HCT116 (cell line): ENCODE results near the gene MCC. TPM values are rescaled to one million over a fixed set of nuclear protein-coding genes. Genes with fewer than 3 reads are reported as not detected.

Experiments used
- ATAC-seq: fragments of 200-7000 bp; cut with Tn5 transposase; 2 replicates; pipeline ENCODE4 v1.9.1; 2020; ENCODE audit warnings: mild to moderate bottlenecking, moderate library complexity
- BruUV-seq: library from RNA; stranded (reverse); fragments of 400-500 nt; replicated peaks from 2 replicates; lab custom pipeline; 2021; lab: Mats Ljungman, UMichigan
- CTCF ChIA-PET: fragments of 300-600 bp; sonication (Branson Sonifier 250); formaldehyde crosslinking; loops from one replicate; lab custom pipeline; 2021; ENCODE audit warnings: antibody characterized with exemption; lab: Charles Lee
- POLR2A ChIA-PET: fragments of 300-600, 350-600 bp; sonication (Branson Sonifier 250); formaldehyde crosslinking; loops from one replicate; lab custom pipeline; 2021; ENCODE audit warnings: antibody characterized with exemption; lab: Charles Lee
- RAD21 ChIA-PET, 2 experiments: fragments of 300-600 bp; sonication (Branson Sonifier 250); formaldehyde crosslinking; loops; one replicate each; lab custom pipeline; 2023; ENCODE audit warnings: low total read pairs in 2 of 2; ENCODE audit not compliant: uncharacterized antibody in 2 of 2, unreplicated experiment in 2 of 2, low non-redundant PET in 1 of 2; lab: Charles Lee
- DNase-seq: peaks from one replicate; pipeline ENCODE4 v3.0.0-alpha.2; 2010; ENCODE audit warnings: low read depth, low spot score
- H2AFZ ChIP-seq: fragments of 200-600 bp; shearing (Covaris generic), sonication (generic); 2 replicates; pipeline ENCODE4 v1.6.1; 2017; ENCODE audit warnings: low read depth, mixed run types, mixed read lengths, antibody characterized with exemption, low read length; ENCODE audit not compliant: poor library complexity, severe bottlenecking
- H3K27ac ChIP-seq: 2 replicates; pipeline ENCODE4 v1.5.1; 2012; ENCODE audit warnings: low read depth, low read length
- H3K27me3 ChIP-seq: fragments of 200-600 bp; sonication (generic); 2 replicates; pipeline ENCODE4 v1.6.1; 2016; ENCODE audit warnings: mixed run types, low read length, mixed read lengths; ENCODE audit not compliant: insufficient read depth
- H3K36me3 ChIP-seq, 2 experiments: fragments of 200-500 bp in 1 of 2; fragments of 200-600 bp in 1 of 2; sonication (Bioruptor generic) in 1 of 2; sonication (generic) in 1 of 2; 2 replicates each; pipeline versions ENCODE4 v1.5.1 to v1.6.1; 2014 to 2016; ENCODE audit warnings: low read length in 2 of 2, inconsistent platforms in 1 of 2, mixed read lengths in 1 of 2, mixed run types in 1 of 2; ENCODE audit not compliant: insufficient read depth in 2 of 2, control insufficient read depth in 1 of 2
- H3K4me1 ChIP-seq, 2 experiments: fragments of 200-600 bp in 1 of 2; sonication (generic) in 1 of 2; 2 replicates each; pipeline versions ENCODE4 v1.5.1 to v1.6.1; 2012 to 2017; ENCODE audit warnings: low read length in 2 of 2, inconsistent platforms in 1 of 2, mild to moderate bottlenecking in 1 of 2, mixed read lengths in 1 of 2, mixed run types in 1 of 2, moderate library complexity in 1 of 2; ENCODE audit not compliant: insufficient read depth in 2 of 2, control insufficient read depth in 1 of 2
- H3K4me2 ChIP-seq: fragments of 200-600 bp; sonication (generic); 2 replicates; pipeline ENCODE4 v1.6.1; 2017; ENCODE audit warnings: mixed run types, low read length, mixed read lengths
- H3K4me3 ChIP-seq, 2 experiments: fragments of 200-600 bp in 1 of 2; sonication (generic) in 1 of 2; replicated peaks in 1 of 2; 2 replicates each; pipeline ENCODE4 v1.5.1; 2011 to 2016; ENCODE audit warnings: low read length in 2 of 2, control low read depth in 1 of 2, low read depth in 1 of 2, mild to moderate bottlenecking in 1 of 2, mixed read lengths in 1 of 2, mixed run types in 1 of 2
- H3K79me2 ChIP-seq: fragments of 200-600 bp; sonication (generic); 2 replicates; pipeline ENCODE4 v1.6.1; 2017; ENCODE audit warnings: mild to moderate bottlenecking, mixed run types, low read length, moderate library complexity, mixed read lengths; ENCODE audit not compliant: insufficient read depth
- H3K9ac ChIP-seq: fragments of 200-600 bp; sonication (generic); 2 replicates; pipeline ENCODE4 v1.6.1; 2016; ENCODE audit warnings: low read length, mixed read lengths
- H3K9me2 ChIP-seq: fragments of 200-600 bp; sonication (generic), shearing (Covaris generic); 2 replicates; pipeline ENCODE4 v1.6.1; 2017; ENCODE audit warnings: mixed run types, mild to moderate bottlenecking, moderate library complexity; ENCODE audit not compliant: insufficient read depth
- H3K9me3 ChIP-seq, 2 experiments: fragments of 200-500 bp in 1 of 2; fragments of 200-600 bp in 1 of 2; sonication (Bioruptor generic) in 1 of 2; sonication (generic) in 1 of 2; 2 replicates each; pipeline ENCODE4 v1.6.1; 2014 to 2017; ENCODE audit warnings: low read length in 2 of 2, mixed read lengths in 2 of 2, inconsistent platforms in 1 of 2, low read depth in 1 of 2, mild to moderate bottlenecking in 1 of 2, mixed run types in 1 of 2, moderate library complexity in 1 of 2; ENCODE audit not compliant: control insufficient read depth in 1 of 2, insufficient read depth in 1 of 2
- H4K20me1 ChIP-seq: fragments of 200-600 bp; sonication (generic), shearing (Covaris generic); 2 replicates; pipeline ENCODE4 v1.6.1; 2017; ENCODE audit warnings: mixed run types, mild to moderate bottlenecking, moderate library complexity; ENCODE audit not compliant: insufficient read depth
- ATF3 ChIP-seq: IDR thresholded peaks from 2 replicates; pipeline ENCODE4 v1.6.1; 2012
- CBX3 ChIP-seq: IDR thresholded peaks from 2 replicates; pipeline ENCODE4 v1.6.1; 2012; ENCODE audit warnings: low read depth
- CTCF ChIP-seq, 3 experiments: fragments of 200-600 bp in 1 of 3; sonication (generic) in 1 of 3; IDR thresholded peaks in 2 of 3; conservative IDR thresholded peaks in 1 of 3; 2 replicates each; pipeline ENCODE4 v1.5.1; 2012 to 2017; ENCODE audit warnings: low read depth in 2 of 3, low read length in 2 of 3, antibody characterized with exemption in 1 of 3, borderline replicate concordance in 1 of 3, control low read depth in 1 of 3, mild to moderate bottlenecking in 1 of 3, mixed read lengths in 1 of 3, mixed run types in 1 of 3, moderate library complexity in 1 of 3; ENCODE audit not compliant: insufficient read depth in 1 of 3
- EGR1 ChIP-seq: IDR thresholded peaks from 2 replicates; pipeline ENCODE4 v1.6.1; 2012; ENCODE audit warnings: low read depth
- ELF1 ChIP-seq: IDR thresholded peaks from 2 replicates; pipeline ENCODE4 v1.6.1; 2012; ENCODE audit warnings: low read depth, borderline replicate concordance
- EZH2 ChIP-seq: fragments of 200-600 bp; sonication (generic); IDR thresholded peaks from 2 replicates; pipeline ENCODE4 v1.6.1; 2017; ENCODE audit warnings: antibody characterized with exemption, mixed run types
- EZH2phosphoT487 ChIP-seq: fragments of 200-600 bp; IDR thresholded peaks from 2 replicates; pipeline ENCODE4 v1.6.1; 2018; ENCODE audit warnings: antibody characterized with exemption, borderline replicate concordance
- FOSL1 ChIP-seq: IDR thresholded peaks from 2 replicates; pipeline ENCODE4 v1.6.1; 2012; ENCODE audit warnings: low read depth
- JUND ChIP-seq: IDR thresholded peaks from 2 replicates; pipeline ENCODE4 v1.6.1; 2012
- MAX ChIP-seq: IDR thresholded peaks from 2 replicates; pipeline ENCODE4 v1.6.1; 2012
- POLR2A ChIP-seq: IDR thresholded peaks from 2 replicates; pipeline ENCODE4 v1.7.0; 2011; ENCODE audit warnings: borderline replicate concordance; ENCODE audit not compliant: insufficient read depth, insufficient read length; ENCODE audit errors: extremely low read depth
- POLR2AphosphoS5 ChIP-seq: IDR thresholded peaks from 2 replicates; pipeline ENCODE4 v1.6.1; 2011; ENCODE audit warnings: mild to moderate bottlenecking, low read depth, low read length, moderate library complexity
- RAD21 ChIP-seq: IDR thresholded peaks from 2 replicates; pipeline ENCODE4 v1.6.1; 2012; ENCODE audit warnings: low read depth, mild to moderate bottlenecking
- REST ChIP-seq: IDR thresholded peaks from 2 replicates; pipeline ENCODE4 v1.6.1; 2012; ENCODE audit warnings: low read depth
- SP1 ChIP-seq: IDR thresholded peaks from 2 replicates; pipeline ENCODE4 v1.6.1; 2012; ENCODE audit warnings: low read depth
- SRF ChIP-seq: IDR thresholded peaks from 2 replicates; pipeline ENCODE4 v1.6.1; 2012; ENCODE audit warnings: low read depth
- YY1 ChIP-seq: IDR thresholded peaks from 2 replicates; pipeline ENCODE4 v1.6.1; 2011; ENCODE audit warnings: low read length, low read depth, moderate library complexity, mild to moderate bottlenecking; ENCODE audit not compliant: insufficient replicate concordance; ENCODE audit errors: extremely low read depth
- ZFX ChIP-seq: fragments of 450-650 bp; IDR thresholded peaks from 2 replicates; pipeline ENCODE4 v1.6.1; 2017
- ZNF274 ChIP-seq: fragments of 200-500 bp; sonication (Bioruptor generic); IDR thresholded peaks from 2 replicates; pipeline ENCODE4 v1.6.1; 2014; ENCODE audit warnings: mild to moderate bottlenecking, low read depth, low read length, inconsistent platforms
- intact Hi-C: fragments of 100-400 bp; cut with micrococcal nuclease; formaldehyde crosslinking; loops from 2 replicates; pipeline ENCODE4 v1.10.0; 2022
- total RNA-seq: library from RNA; stranded (reverse); gene quantifications from one replicate; pipeline ENCODE4 v1.2.1, GENCODE V29; 2021; ENCODE audit not compliant: unreplicated experiment

Gene MCC
- total RNA-seq, 1 experiment from 2014 or later, result 20.1 TPM

- RAD21 ChIA-PET, result no interaction called here
- no TSS peak for BruUV-seq
- Histone ChIP-seq H2AFZ (no peak overlapping the region), H3K27me3 (no peaks in the 10 kb centered on the region), H3K36me3 (no peaks in the 10 kb centered on the region), H3K79me2 (no peaks in the 10 kb centered on the region), H3K9ac (no peak overlapping the region)
- ATAC-seq, result no peak
- POLR2A ChIA-PET, result no interaction called here
- intact Hi-C loops, result no loop called here
- TF ChIP-seq SP1, result no peak
- TF ChIP-seq EZH2, result no peak
- no peak for TF ChIP-seq ATF3
- TF ChIP-seq SRF, result no peak
- no peak for TF ChIP-seq POLR2A
- no peak for TF ChIP-seq EGR1
- TF ChIP-seq FOSL1, result no peak
- TF ChIP-seq EZH2phosphoT487, result no peak
- TF ChIP-seq ZNF274, result no peak
- TF ChIP-seq YY1, result no peak
- no peak for TF ChIP-seq CBX3
- TF ChIP-seq ZFX, result no peak
- TF ChIP-seq POLR2AphosphoS5, result no peak
- no peak for TF ChIP-seq CTCF (IDR thresholded peaks at IDR 0.05 in 2 of 3, conservative IDR thresholded peaks at IDR 0.05 in 1 of 3; ENCODE audit: borderline replicate concordance in 1 of 3, insufficient read depth in 1 of 3, low read depth in 2 of 3, low read length in 2 of 3)
- no peak for TF ChIP-seq ELF1
- no peak for TF ChIP-seq RAD21
- TF ChIP-seq MAX, result no peak
- TF ChIP-seq REST, result no peak
- no peak for TF ChIP-seq JUND
- TF ChIP-seq, all 23 proteins: peak for 0
- no peak for DNase-seq
- Histone ChIP-seq H3K4me3 (no peak overlapping the region), H3K9me3 (no peaks in the 10 kb centered on the region), H3K9me2 (no peaks in the 10 kb centered on the region), H3K27ac (no peak overlapping the region), H4K20me1 (no peaks in the 10 kb centered on the region), H3K4me1 (no peaks in the 10 kb centered on the region), H3K4me2 (no peak overlapping the region)
- CTCF ChIA-PET, result no interaction called here
Observed at GRCh38 chr5:113257545-113257944, 230.7 kb downstream of the MCC start.
